ENCODE measurements around the gene SPIB.
"Not testable (repeated sequence)": the region's sequence is repeated elsewhere in the genome, so short reads cannot be mapped to it uniquely, and the experiment has no call there.

Gene SPIB

GRCh38 chr19:50418176-50419021 lies at the start of gene SPIB:
Gene SPIB, plus strand, starts transcription at chr19:50418938. Its CDS starts 25 bp downstream, at chr19:50418963.
- no peak for DNase-seq (ENCODE audit: low read depth)

- no peak for DNase-seq (ENCODE audit: low read depth)
Observed at GRCh38 chr19:50371914-50372475, 46.7 kb upstream of the SPIB start.

- peak; percentile 73 for DNase-seq (ENCODE audit: low read depth)
Observed at GRCh38 chr19:50376166-50377050, 42.3 kb upstream of the SPIB start, which contains the start of gene NR1H2. Gene NR1H2, plus strand, starts transcription at chr19:50376457. Its CDS starts 1,149 bp downstream, at chr19:50377606.

GRCh38 chr19:50377051-50377461 lies 41.7 kb upstream of the SPIB start:
- no peak for DNase-seq (ENCODE audit: low read depth)

GRCh38 chr19:50377517-50377916 lies 41.2 kb upstream of the SPIB start:
- no peak for DNase-seq (ENCODE audit: low read depth)

- no peak for DNase-seq (ENCODE audit: low read depth)
Observed at GRCh38 chr19:50378169-50378862, 40.4 kb upstream of the SPIB start.

- no peak for DNase-seq (ENCODE audit: low read depth)
Observed at GRCh38 chr19:50378863-50379236, 39.9 kb upstream of the SPIB start.

- DNase-seq (ENCODE audit: low read depth) = no peak
Observed at GRCh38 chr19:50379602-50380001, 39.1 kb upstream of the SPIB start.

- no peak for DNase-seq (ENCODE audit: low read depth)
Observed at GRCh38 chr19:50380137-50380536, 38.6 kb upstream of the SPIB start.

GRCh38 chr19:50380751-50381151 lies 38.0 kb upstream of the SPIB start:
- no peak for DNase-seq (ENCODE audit: low read depth)

GRCh38 chr19:50381881-50382729 lies 36.6 kb upstream of the SPIB start:
- no peak for DNase-seq (ENCODE audit: low read depth)

- peak; percentile 2 for DNase-seq (ENCODE audit: low read depth)
Observed at GRCh38 chr19:50383001-50383851, 35.5 kb upstream of the SPIB start.

GRCh38 chr19:50383852-50384684 lies 34.7 kb upstream of the SPIB start, which contains the start of gene POLD1:
Gene POLD1, plus strand, starts transcription at chr19:50384347. Its CDS starts 14,505 bp downstream, at chr19:50398852.
- DNase-seq (ENCODE audit: low read depth) = peak; percentile 57

GRCh38 chr19:50384685-50385535 lies 33.8 kb upstream of the SPIB start:
- peak; percentile 10 for DNase-seq (ENCODE audit: low read depth)

- peak; percentile 2 for DNase-seq (ENCODE audit: low read depth)
Observed at GRCh38 chr19:50387176-50387867, 31.4 kb upstream of the SPIB start.

GRCh38 chr19:50387868-50388245 lies 30.9 kb upstream of the SPIB start:
- no peak for DNase-seq (ENCODE audit: low read depth)

GRCh38 chr19:50390295-50390694 lies 28.4 kb upstream of the SPIB start:
- DNase-seq (ENCODE audit: low read depth) = not testable (repeated sequence)

All from GM04503 (cell line).